COR-L47 (cell line): Measurements from ENCODE around the gene CLIC3.

Source experiments
- DNase-seq: peaks from one replicate; lab custom pipeline; 2025; lab: John Stamatoyannopoulos, UW

Gene CLIC3

GRCh38 chr9:136980669-136981478 is 15.5 kb downstream of the CLIC3 start:
- no peak for DNase-seq

- DNase-seq: no peak
Observed at GRCh38 chr9:136979769-136980587, 16.4 kb downstream of the CLIC3 start.

- DNase-seq: no peak
Observed at GRCh38 chr9:136978865-136979544, 17.4 kb downstream of the CLIC3 start.

GRCh38 chr9:136978073-136978864 is 18.1 kb downstream of the CLIC3 start:
- DNase-seq: peak; percentile 11

- no peak for DNase-seq
Observed at GRCh38 chr9:136977649-136978072, 18.7 kb downstream of the CLIC3 start.

- DNase-seq: no peak
Observed at GRCh38 chr9:136977223-136977622, 19.1 kb downstream of the CLIC3 start, which contains the start of gene PTGDS. Gene PTGDS, plus strand, starts transcription at chr9:136977504. Its CDS starts 75 bp downstream, at chr9:136977579.

- DNase-seq: no peak
Observed at GRCh38 chr9:136975644-136976043, 20.7 kb downstream of the CLIC3 start.

GRCh38 chr9:136974817-136975535 is 21.4 kb downstream of the CLIC3 start:
- no peak for DNase-seq

- no peak for DNase-seq
Observed at GRCh38 chr9:136973618-136974617, 22.4 kb downstream of the CLIC3 start.

- no peak for DNase-seq
Observed at GRCh38 chr9:136972743-136973142, 23.6 kb downstream of the CLIC3 start.

- DNase-seq: no peak
Observed at GRCh38 chr9:136972335-136972734, 24.0 kb downstream of the CLIC3 start.

GRCh38 chr9:136971746-136972145 is 24.6 kb downstream of the CLIC3 start:
- DNase-seq: no peak

- DNase-seq: no peak
Observed at GRCh38 chr9:136970361-136970760, 26.0 kb downstream of the CLIC3 start.

GRCh38 chr9:136969774-136970173 is 26.6 kb downstream of the CLIC3 start:
- DNase-seq: no peak

GRCh38 chr9:136969150-136969549 is 27.2 kb downstream of the CLIC3 start:
- no peak for DNase-seq

GRCh38 chr9:136968333-136969127 is 27.8 kb downstream of the CLIC3 start:
- DNase-seq: no peak

- DNase-seq: no peak
Observed at GRCh38 chr9:136965771-136966484, 30.4 kb downstream of the CLIC3 start.

- DNase-seq: no peak
Observed at GRCh38 chr9:136964833-136965422, 31.4 kb downstream of the CLIC3 start.
